Spleen (tissue), 7 donors: Measurements from ENCODE around the gene TPRKB.

Source experiments
- CTCF ChIP-seq, 11 experiments: fragments of 200-600 bp in 7 of 11; fragments of 450-650 bp in 4 of 11; sonication (generic) in 4 of 11; IDR thresholded peaks in 8 of 11; conservative IDR thresholded peaks in 3 of 11; 1 replicate in 7 of 11; 2 replicates in 4 of 11; pipeline versions ENCODE4 v1.4.0 to v1.8.0; 2016 to 2021; ENCODE audit warnings: antibody characterized with exemption in 11 of 11, inconsistent platforms in 4 of 11, mild to moderate bottlenecking in 1 of 11
- POLR2A ChIP-seq, 3 donors: fragments of 450-650 bp; IDR thresholded peaks; one replicate each; pipeline ENCODE4 v1.5.1; 2017; ENCODE audit warnings: antibody characterized with exemption in 3 of 3, mild to moderate bottlenecking in 1 of 3
- donor health status: DM: no; HTN: no; CAD: no; lungs with moderate emphysema.
- donor health status: DM: no; HTN: no; CAD: no.
- donor health status: DM: no; HTN: no; CAD: no.

- TF ChIP-seq POLR2A (IDR thresholded peaks at IDR 0.05), result no peak
- no peak for TF ChIP-seq CTCF (IDR thresholded peaks at IDR 0.05 in 8 of 11, conservative IDR thresholded peaks at IDR 0.05 in 3 of 11)
Measured at GRCh38 chr2:73772819-73773218, 35.7 kb upstream of the TPRKB start.
